ENCODE data around the gene COTL1. TPM values are rescaled to one million over a fixed set of nuclear protein-coding genes. Genes with fewer than 3 reads are reported as not detected.

COTL1 gene
- total and polyA plus RNA-seq, 2 of the 13 experiments (the other 11 are each of a cell fraction or from before 2014, with no cell fraction given), result 8.7 to 16.9 TPM

- Histone ChIP-seq H4K20me1 (ENCODE audit: insufficient read depth, low read length) (no peaks in the 10 kb centered on the region), H3K27ac (ENCODE audit: extremely low read length, insufficient read depth, low read length) (no peak overlapping the region), H3K9me3 (ENCODE audit: low read length) (no peaks in the 10 kb centered on the region), H3K4me3 (replicated peaks in 1 of 3; ENCODE audit: insufficient read depth in 1 of 3, low read depth in 2 of 3, low read length in 3 of 3) (no peak overlapping the region), H3K27me3 (ENCODE audit: control insufficient read depth in 1 of 2, insufficient read depth in 2 of 2, low read length in 2 of 2) (no peaks in the 10 kb centered on the region), H3K4me1 (ENCODE audit: insufficient read depth, low read length) (peaks cover 35% of the 10 kb centered on the region), H3K79me2 (ENCODE audit: insufficient read depth, low read length) (no peaks in the 10 kb centered on the region), H3K4me2 (ENCODE audit: low read depth, low read length) (no peak overlapping the region), H3K36me3 (replicated peaks in 1 of 2; ENCODE audit: control insufficient read depth in 1 of 2, insufficient read depth in 2 of 2, low read length in 2 of 2) (no peaks in the 10 kb centered on the region; a peak in 1 of 5 replicates), H2AFZ (ENCODE audit: low read length) (no peak overlapping the region), H3K9ac (ENCODE audit: insufficient read depth, low read depth, low read length) (no peak overlapping the region)
- DNase-seq (ENCODE audit: low spot score) (no peak), FAIRE-seq (no peak), ATAC-seq (no peak)
- ChIA-PET CTCF (ENCODE audit: low intra/inter-chr PET ratio, low total read pairs) (no interaction called here), POLR2A (no interaction called here)
- 88% methylated on average over 8 of the region's 8 CpGs for WGBS (ENCODE audit: low lambda C conversion rate)
- in situ Hi-C loops (cut with HindIII; ENCODE audit: extremely low pct_ligation_motif_present, low pct_unique_long_range_greater_than_20kb), result no loop called here
- no TSS peak for BruUV-seq (replicated peaks)
- intact Hi-C loops (cut with micrococcal nuclease; ENCODE audit: unreplicated experiment), result no loop called here
- TF ChIP-seq ZNF468 (CRISPR knock-in tag; IDR thresholded peaks at IDR 0.05), result no peak
- no peak for TF ChIP-seq MYC (CRISPR knock-in tag; IDR thresholded peaks at IDR 0.05; ENCODE audit: borderline replicate concordance)
- no peak for TF ChIP-seq ZNF496 (CRISPR knock-in tag; IDR thresholded peaks at IDR 0.05; ENCODE audit: insufficient replicate concordance)
- no peak for TF ChIP-seq SOX13 (IDR thresholded peaks at IDR 0.05)
- TF ChIP-seq SOX13 (CRISPR knock-in tag; conservative IDR thresholded peaks at IDR 0.05 in 1 of 2, IDR thresholded peaks at IDR 0.05 in 1 of 2), result no peak
- no peak for TF ChIP-seq ZNF75D (CRISPR knock-in tag; IDR thresholded peaks at IDR 0.05; ENCODE audit: borderline replicate concordance)
- TF ChIP-seq BORCS8-MEF2B (CRISPR knock-in tag; IDR thresholded peaks at IDR 0.05), result no peak
- TF ChIP-seq RBFOX2 (IDR thresholded peaks at IDR 0.05; ENCODE audit: low read depth, low read length), result no peak
- no peak for TF ChIP-seq SMAD9 (CRISPR knock-in tag; IDR thresholded peaks at IDR 0.05)
- no peak for TF ChIP-seq MEIS2 (CRISPR knock-in tag; IDR thresholded peaks at IDR 0.05)
- no peak for TF ChIP-seq HCFC1 (IDR thresholded peaks at IDR 0.05; ENCODE audit: low read depth, low read length)
- TF ChIP-seq ZNF510 (CRISPR knock-in tag; IDR thresholded peaks at IDR 0.05; ENCODE audit: low read depth), result no peak
These were observed 36.7 kb downstream of the COTL1 start for GRCh38 chr16:84581158-84581557.
